ENCODE measurements around the gene PDE8B. TPM values are rescaled to one million over a fixed set of nuclear protein-coding genes. Genes with fewer than 3 reads are reported as not detected.

PDE8B gene
- total RNA-seq, 2 donors from 2014 or later, result not detected

GRCh38 chr5:77423022-77423750, 212.7 kb downstream of the PDE8B start:
- Mint-ChIP-seq H3K9me3 (no peaks in the 10 kb centered on the region), H3K4me1 (ENCODE audit: low read depth in 2 of 2) (no peaks in the 10 kb centered on the region), H3K4me3 (no peak overlapping the region), H3K27ac (no peak overlapping the region), H3K36me3 (no peaks in the 10 kb centered on the region), H3K27me3 (no peaks in the 10 kb centered on the region)
- DNase-seq (ENCODE audit: low spot score) (no peak), ATAC-seq (no peak)

GRCh38 chr5:77424921-77425320, 214.4 kb downstream of the PDE8B start:
- H3K36me3 Mint-ChIP-seq, result peaks cover 6% of the 10 kb centered on the region

GRCh38 chr5:77425420-77425819, 214.9 kb downstream of the PDE8B start:
- Mint-ChIP-seq H3K4me1 (ENCODE audit: low read depth in 2 of 2) (no peaks in the 10 kb centered on the region), H3K4me3 (no peak overlapping the region), H3K36me3 (peaks cover 6% of the 10 kb centered on the region), H3K9me3 (no peaks in the 10 kb centered on the region), H3K27ac (no peak overlapping the region), H3K27me3 (no peaks in the 10 kb centered on the region)
- ATAC-seq, result peak in 1 of 2 donors; percentile 41
- DNase-seq (ENCODE audit: low spot score), result no peak

More at GRCh38 chr5:77424921-77425320, 214.4 kb downstream of the PDE8B start:
- DNase-seq (ENCODE audit: low spot score) (no peak), ATAC-seq (no peak)
- Mint-ChIP-seq H3K27ac (no peak overlapping the region), H3K4me3 (no peak overlapping the region), H3K9me3 (no peaks in the 10 kb centered on the region), H3K27me3 (no peaks in the 10 kb centered on the region), H3K4me1 (ENCODE audit: low read depth in 2 of 2) (no peaks in the 10 kb centered on the region)

DNA sequence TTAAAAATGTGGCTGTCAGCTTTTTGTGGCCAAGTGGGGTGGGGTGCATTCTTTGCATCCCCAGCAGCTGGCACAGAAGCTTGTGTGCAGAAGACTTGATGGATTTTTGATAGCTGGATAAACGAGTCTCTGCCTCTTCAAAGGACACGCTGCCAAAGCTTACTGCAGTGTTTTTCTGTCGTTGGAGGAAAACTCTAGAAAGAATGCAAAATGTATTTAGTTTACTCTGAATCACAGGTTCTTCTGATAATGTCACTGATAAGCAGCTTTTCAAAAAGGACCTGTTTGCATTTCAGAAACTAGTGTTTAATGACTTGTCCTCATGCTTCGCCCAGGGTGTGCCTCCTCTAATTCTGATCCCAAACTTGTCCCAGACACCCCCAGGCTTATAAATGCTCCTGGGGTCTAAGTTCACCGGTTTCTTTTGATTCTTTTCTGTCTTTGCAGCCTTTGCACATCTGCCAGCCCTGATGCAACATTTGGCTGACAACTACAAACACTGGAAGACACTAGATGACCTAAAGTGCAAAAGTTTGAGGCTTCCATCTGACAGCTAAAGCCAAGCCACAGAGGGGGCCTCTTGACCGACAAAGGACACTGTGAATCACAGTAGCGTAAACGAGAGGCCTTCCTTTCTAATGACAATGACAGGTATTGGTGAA, 215.6 kb downstream of the PDE8B start:
- no peak for ATAC-seq
- no peak overlapping the region for H3K27ac Mint-ChIP-seq
- no peak for DNase-seq (ENCODE audit: low spot score)
- no peaks in the 10 kb centered on the region for H3K9me3 Mint-ChIP-seq
- H3K4me3 Mint-ChIP-seq, result no peak overlapping the region
- no peaks in the 10 kb centered on the region for H3K27me3 Mint-ChIP-seq
- H3K4me1 Mint-ChIP-seq (ENCODE audit: low read depth in 2 of 2), result no peaks in the 10 kb centered on the region
- peaks cover 6% of the 10 kb centered on the region for H3K36me3 Mint-ChIP-seq

DNA sequence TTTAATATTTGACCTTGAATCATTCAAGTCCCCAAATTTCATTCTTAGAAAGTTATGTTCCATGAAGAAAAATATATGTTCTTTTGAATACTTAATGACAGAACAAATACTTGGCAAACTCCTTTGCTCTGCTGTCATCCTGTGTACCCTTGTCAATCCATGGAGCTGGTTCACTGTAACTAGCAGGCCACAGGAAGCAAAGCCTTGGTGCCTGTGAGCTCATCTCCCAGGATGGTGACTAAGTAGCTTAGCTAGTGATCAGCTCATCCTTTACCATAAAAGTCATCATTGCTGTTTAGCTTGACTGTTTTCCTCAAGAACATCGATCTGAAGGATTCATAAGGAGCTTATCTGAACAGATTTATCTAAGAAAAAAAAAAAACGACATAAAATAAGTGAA, 216.2 kb downstream of the PDE8B start:
- Mint-ChIP-seq H3K4me1 (ENCODE audit: low read depth in 2 of 2) (no peaks in the 10 kb centered on the region), H3K4me3 (no peak overlapping the region), H3K27me3 (no peaks in the 10 kb centered on the region), H3K27ac (no peak overlapping the region), H3K36me3 (peaks cover 6% of the 10 kb centered on the region), H3K9me3 (no peaks in the 10 kb centered on the region)
- DNase-seq (ENCODE audit: low spot score) (no peak), ATAC-seq (no peak)

DNA sequence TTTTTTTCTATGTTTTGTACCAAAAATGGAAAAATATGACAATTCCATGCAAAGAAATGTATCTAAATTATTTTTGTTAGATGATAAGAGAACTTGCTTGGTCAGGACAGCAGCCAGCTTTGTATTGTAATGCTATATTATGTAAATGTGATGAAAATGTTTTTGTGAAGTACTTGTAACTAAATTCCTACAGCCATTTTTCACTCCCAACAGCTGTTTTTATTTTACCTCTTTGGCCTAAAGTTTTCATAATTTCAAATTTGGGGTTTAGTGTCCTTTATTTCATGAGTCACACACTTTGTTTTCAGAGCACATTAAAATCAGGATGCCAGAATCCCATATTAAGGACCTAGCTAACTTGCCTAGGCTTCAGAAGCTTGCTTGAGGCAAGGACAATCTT, 217.5 kb downstream of the PDE8B start:
- H3K27me3 Mint-ChIP-seq, result no peaks in the 10 kb centered on the region
- H3K4me3 Mint-ChIP-seq, result no peak overlapping the region
- H3K9me3 Mint-ChIP-seq, result no peaks in the 10 kb centered on the region
- DNase-seq (ENCODE audit: low spot score) (no peak), ATAC-seq (no peak)
- no peaks in the 10 kb centered on the region for H3K4me1 Mint-ChIP-seq (ENCODE audit: low read depth in 2 of 2)
- no peak overlapping the region for H3K27ac Mint-ChIP-seq
- H3K36me3 Mint-ChIP-seq, result peaks cover 6% of the 10 kb centered on the region

DNA sequence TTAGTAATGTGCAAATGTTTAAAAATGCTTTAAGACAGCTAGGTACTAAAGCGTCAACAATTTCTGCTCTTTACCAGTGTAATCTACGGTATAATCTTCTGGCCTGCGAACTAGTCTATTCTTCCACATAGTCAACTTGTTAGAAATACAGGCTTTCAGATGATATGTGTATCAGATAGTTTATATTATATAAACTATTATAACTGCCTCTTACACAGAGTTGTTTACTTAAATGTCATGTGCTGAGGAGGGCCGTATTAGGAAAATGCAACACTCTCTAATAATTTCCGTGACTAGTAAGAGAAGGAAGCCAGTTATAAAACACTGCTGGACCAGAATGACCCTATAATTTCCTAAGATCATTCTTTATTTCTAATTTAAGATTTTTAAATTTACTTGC, 218.0 kb downstream of the PDE8B start:
- no peaks in the 10 kb centered on the region for H3K4me1 Mint-ChIP-seq (ENCODE audit: low read depth in 2 of 2)
- no peaks in the 10 kb centered on the region for H3K27me3 Mint-ChIP-seq
- H3K4me3 Mint-ChIP-seq, result no peak overlapping the region

GRCh38 chr5:77430726-77431125, 220.2 kb downstream of the PDE8B start:
- ATAC-seq (no peak), DNase-seq (ENCODE audit: low spot score) (no peak)
- Mint-ChIP-seq H3K27ac (no peak overlapping the region), H3K36me3 (peaks cover 13% of the 10 kb centered on the region), H3K27me3 (no peaks in the 10 kb centered on the region), H3K4me1 (ENCODE audit: low read depth in 2 of 2) (no peaks in the 10 kb centered on the region), H3K4me3 (no peak overlapping the region), H3K9me3 (no peaks in the 10 kb centered on the region)

More for the DNA sequence above, 218.0 kb downstream of the PDE8B start:
- ATAC-seq (no peak), DNase-seq (ENCODE audit: low spot score) (no peak)
- Mint-ChIP-seq H3K36me3 (peaks cover 7% of the 10 kb centered on the region), H3K9me3 (no peaks in the 10 kb centered on the region), H3K27ac (no peak overlapping the region)

- peaks cover 14% of the 10 kb centered on the region for H3K36me3 Mint-ChIP-seq
Measured at GRCh38 chr5:77431286-77431685, 220.8 kb downstream of the PDE8B start.

GRCh38 chr5:77431719-77432118, 221.2 kb downstream of the PDE8B start:
- H3K4me3 Mint-ChIP-seq, result no peak overlapping the region
- DNase-seq (ENCODE audit: low spot score), result no peak
- peaks cover 17% of the 10 kb centered on the region for H3K36me3 Mint-ChIP-seq
- no peaks in the 10 kb centered on the region for H3K4me1 Mint-ChIP-seq (ENCODE audit: low read depth in 2 of 2)
- no peak for ATAC-seq
- H3K27me3 Mint-ChIP-seq, result no peaks in the 10 kb centered on the region
- H3K27ac Mint-ChIP-seq, result no peak overlapping the region
- H3K9me3 Mint-ChIP-seq, result no peaks in the 10 kb centered on the region

More at GRCh38 chr5:77431286-77431685, 220.8 kb downstream of the PDE8B start:
- Mint-ChIP-seq H3K27me3 (no peaks in the 10 kb centered on the region), H3K4me1 (ENCODE audit: low read depth in 2 of 2) (no peaks in the 10 kb centered on the region), H3K4me3 (no peak overlapping the region), H3K27ac (no peak overlapping the region), H3K9me3 (no peaks in the 10 kb centered on the region)
- no peak for DNase-seq (ENCODE audit: low spot score)
- no peak for ATAC-seq

GRCh38 chr5:77437194-77437593, 226.7 kb downstream of the PDE8B start:
- Mint-ChIP-seq H3K27me3 (no peaks in the 10 kb centered on the region), H3K4me3 (no peak overlapping the region), H3K36me3 (peaks cover 15% of the 10 kb centered on the region), H3K9me3 (no peaks in the 10 kb centered on the region), H3K4me1 (ENCODE audit: low read depth in 2 of 2) (no peaks in the 10 kb centered on the region), H3K27ac (no peak overlapping the region)
- no peak for DNase-seq (ENCODE audit: low spot score)
- ATAC-seq, result no peak

DNA sequence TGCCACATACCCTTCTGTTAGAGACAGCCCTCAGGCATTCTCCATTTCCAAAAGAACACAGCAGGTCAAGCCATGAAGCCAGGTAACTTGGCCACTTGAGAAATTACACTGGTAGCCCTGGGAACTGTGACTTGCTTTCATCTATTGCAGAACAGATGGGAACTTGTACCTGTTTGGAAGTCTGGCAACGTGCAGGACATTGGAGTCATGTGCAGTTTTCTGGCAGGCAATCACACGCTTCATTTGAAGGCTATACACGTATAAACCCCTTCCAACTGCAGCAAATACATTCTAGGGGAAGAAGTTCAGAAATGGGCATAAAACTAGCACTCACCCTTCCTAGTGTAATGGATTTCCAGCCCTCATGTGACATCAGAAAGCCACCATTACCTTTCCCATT, 227.6 kb downstream of the PDE8B start:
- Mint-ChIP-seq H3K4me3 (no peak overlapping the region), H3K4me1 (ENCODE audit: low read depth in 2 of 2) (no peaks in the 10 kb centered on the region), H3K27ac (no peak overlapping the region), H3K36me3 (peaks cover 15% of the 10 kb centered on the region), H3K9me3 (no peaks in the 10 kb centered on the region), H3K27me3 (no peaks in the 10 kb centered on the region)
- no peak for ATAC-seq
- DNase-seq (ENCODE audit: low spot score), result no peak

GRCh38 chr5:77443670-77444069, 233.2 kb downstream of the PDE8B start:
- no peak overlapping the region for H3K27ac Mint-ChIP-seq
- H3K4me1 Mint-ChIP-seq (ENCODE audit: low read depth in 2 of 2), result no peaks in the 10 kb centered on the region
- H3K36me3 Mint-ChIP-seq, result peaks cover 8% of the 10 kb centered on the region

DNA sequence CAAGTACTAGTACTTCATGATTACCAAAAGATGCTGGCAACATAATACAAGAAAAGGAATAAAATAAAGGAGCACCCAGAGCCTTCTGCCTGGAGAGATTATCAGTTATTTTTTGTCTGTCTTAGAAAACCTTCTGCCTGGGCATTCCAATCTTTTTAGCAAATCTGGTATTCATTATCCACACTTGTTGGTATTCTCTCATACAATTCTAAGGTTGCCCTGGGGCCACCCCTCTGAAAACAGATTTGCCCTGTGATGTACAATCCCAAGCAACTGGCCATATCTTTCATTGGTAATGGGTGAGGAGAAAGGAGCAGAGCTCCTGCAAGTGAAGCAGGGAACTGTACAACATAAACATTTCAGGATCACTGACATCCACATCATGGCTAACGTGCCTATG, 233.9 kb downstream of the PDE8B start:
- Mint-ChIP-seq H3K4me3 (no peak overlapping the region), H3K36me3 (peaks cover 14% of the 10 kb centered on the region), H3K9me3 (no peaks in the 10 kb centered on the region), H3K27me3 (no peaks in the 10 kb centered on the region), H3K27ac (no peak overlapping the region), H3K4me1 (ENCODE audit: low read depth in 2 of 2) (no peaks in the 10 kb centered on the region)
- no peak for DNase-seq (ENCODE audit: low spot score)
- no peak for ATAC-seq

More at GRCh38 chr5:77443670-77444069, 233.2 kb downstream of the PDE8B start:
- H3K9me3 Mint-ChIP-seq, result no peaks in the 10 kb centered on the region
- H3K4me3 Mint-ChIP-seq, result no peak overlapping the region
- no peak for DNase-seq (ENCODE audit: low spot score)
- no peaks in the 10 kb centered on the region for H3K27me3 Mint-ChIP-seq
- no peak for ATAC-seq

Measured in natural killer cell treated with Interleukin-12 subunit alpha and Interleukin-12 subunit beta and Interleukin-15 and Interleukin-18, amount 100 ng/mL, for 72 hours (primary cell).